HT-29 (cell line): ENCODE measurements around the gene DDX6. TPM values are rescaled to one million over a fixed set of nuclear protein-coding genes. Genes with fewer than 3 reads are reported as not detected.

Source experiments
- DNase-seq: peaks from one replicate; pipeline ENCODE4 v3.0.0-alpha.2; 2015; ENCODE audit warnings: low spot score
- small RNA-seq: library from RNA; depleted of rRNA; stranded (forward); fragments of <200 nt; gene quantifications from one replicate; pipeline ENCODE3, GENCODE V24; 2014
- total RNA-seq: library from RNA; depleted of rRNA; stranded (reverse); fragments of >200 nt; shearing (Covaris generic); gene quantifications from 2 replicates; pipeline ENCODE4 v1.2.3, GENCODE V29; 2014; rRNA removed

Gene DDX6
- total RNA-seq, 1 experiment from 2014 or later = 30.5 TPM

DNA sequence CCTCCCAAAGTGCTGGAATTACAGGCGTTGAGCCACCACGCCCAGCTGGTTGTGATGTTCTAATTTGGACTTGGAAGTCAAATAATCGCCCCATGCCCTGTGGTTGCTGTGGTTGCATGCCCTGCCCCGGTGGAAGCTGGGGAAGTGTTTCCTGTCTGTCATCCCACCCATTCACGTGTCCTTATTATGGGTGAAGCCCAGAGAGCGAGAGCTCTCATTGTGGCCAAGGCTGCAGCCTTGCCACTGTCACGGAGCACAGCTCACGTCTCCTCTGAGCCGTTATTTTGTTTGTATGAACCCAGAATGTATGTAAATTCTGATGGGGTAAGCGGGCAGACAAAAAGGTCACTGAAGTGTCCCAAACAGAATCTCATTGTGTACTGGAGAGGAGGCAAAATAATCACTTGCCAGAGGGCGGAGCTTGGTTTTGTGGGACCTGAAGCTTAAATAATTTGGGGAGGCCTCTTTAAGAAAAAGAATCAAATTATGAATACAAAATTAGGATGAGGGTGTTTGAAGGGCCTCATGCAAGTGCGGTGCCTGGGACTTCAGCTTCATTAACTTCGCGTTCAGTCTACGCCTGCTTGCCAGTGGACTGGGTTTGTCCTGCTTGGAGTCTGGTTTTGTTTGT is 85.7 kb downstream of the DDX6 start:
- no peak for DNase-seq

DNA sequence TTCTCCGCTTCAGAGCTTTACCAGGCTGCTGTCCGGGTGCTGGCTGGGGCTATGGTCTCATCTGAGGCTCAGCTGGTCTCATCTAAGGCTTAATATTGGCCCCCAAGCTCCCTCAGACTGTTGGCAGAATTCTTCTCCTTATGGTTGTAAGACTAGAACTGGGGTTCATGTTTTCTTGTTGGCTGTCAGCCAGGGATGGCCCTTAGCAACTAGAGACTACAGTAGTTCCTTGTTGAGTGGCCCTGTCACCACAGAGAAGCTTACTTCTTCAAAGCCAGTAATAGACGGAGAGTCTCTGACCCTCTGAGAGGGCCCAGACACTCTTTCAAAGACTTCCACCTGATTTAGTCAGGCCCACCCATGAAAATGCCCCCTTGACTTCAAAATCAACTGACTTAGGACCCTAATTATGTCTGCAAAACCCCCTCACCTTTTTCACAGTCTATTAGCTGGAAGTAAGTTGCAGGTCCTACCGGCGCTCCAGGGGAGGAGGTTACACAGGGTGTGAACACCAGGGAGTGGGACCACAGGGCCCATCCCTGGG is 87.3 kb downstream of the DDX6 start:
- peak; percentile 40 for DNase-seq

DNA sequence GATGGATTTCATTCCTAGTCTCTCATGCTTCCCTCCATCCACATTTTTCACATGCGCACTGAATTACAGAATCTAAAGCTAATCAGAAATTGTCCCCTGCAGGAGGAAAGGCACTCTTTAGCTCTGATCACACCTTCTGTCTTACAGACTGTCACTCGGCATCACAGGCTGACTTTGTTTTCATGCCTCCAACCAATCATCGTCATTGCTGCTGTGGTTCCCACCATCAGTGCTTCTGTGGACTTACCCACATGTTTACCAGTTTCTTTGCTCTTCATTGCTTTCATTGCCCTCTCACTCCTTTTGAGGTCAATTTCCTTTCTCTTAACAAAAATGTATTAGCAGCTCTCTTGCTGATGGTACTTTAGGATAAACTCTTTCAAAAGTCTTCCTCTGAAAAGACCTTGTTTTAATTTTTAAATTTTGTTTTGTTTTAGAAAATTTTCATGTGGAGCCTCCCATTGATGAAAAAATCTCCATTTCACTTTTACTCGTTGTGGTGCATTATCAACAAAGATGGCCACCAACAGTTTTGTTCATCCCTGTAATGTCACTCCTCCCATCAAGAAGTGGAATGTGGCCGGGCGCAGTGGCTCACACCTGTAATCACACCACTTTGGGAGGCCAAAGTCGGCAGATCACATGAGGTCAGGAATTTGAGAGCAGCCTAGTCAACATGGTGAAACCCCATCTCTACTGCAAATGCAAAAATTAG is 91.3 kb downstream of the DDX6 start:
- DNase-seq = no peak

Small RNA genes within 50 kb of the gene (small RNA-seq; reads per million reads assigned to genes)
- gene AP004609.2 = not detected
- gene RF00019 = not detected
- gene RNU6-376P = not detected

Other genes starting within 250 kb of the DDX6 start
- gene IFT46, start 225.2 kb downstream of the DDX6 start, total RNA-seq = 17.6 and 18.7 TPM in 2 replicates
- 79.4 and 84.9 TPM in 2 replicates for gene ARCN1, start 218.8 kb downstream of the DDX6 start, total RNA-seq
- 207 and 215 TPM in 2 replicates for gene PHLDB1, start 183.5 kb downstream of the DDX6 start, total RNA-seq
- 0.05 TPM in 1 of 2 replicates, not detected in the other for gene TREH, start 111.5 kb downstream of the DDX6 start, total RNA-seq
- gene CXCR5, start 92.7 kb upstream of the DDX6 start, total RNA-seq = not detected in 2 replicates
- gene BCL9L, start 134.8 kb upstream of the DDX6 start, total RNA-seq = 77.9 and 94.4 TPM in 2 replicates
- gene UPK2, start 165.1 kb upstream of the DDX6 start, total RNA-seq = 0.31 TPM in 1 of 2 replicates, not detected in the other
- gene FOXR1, start 180.6 kb upstream of the DDX6 start, total RNA-seq = not detected in 2 replicates
- 40.3 and 40.9 TPM in 2 replicates for gene CENATAC, start 207.0 kb upstream of the DDX6 start, total RNA-seq
- gene RPS25, start 227.2 kb upstream of the DDX6 start, total RNA-seq = 404 and 493 TPM in 2 replicates
- 60.5 and 75.0 TPM in 2 replicates for gene TRAPPC4, start 227.6 kb upstream of the DDX6 start, total RNA-seq
- gene SLC37A4, start 239.7 kb upstream of the DDX6 start, total RNA-seq = 41.3 and 45.0 TPM in 2 replicates